Liver (tissue), 9 donors: Measurements from ENCODE around the gene LCN2. TPM values are rescaled to one million over a fixed set of nuclear protein-coding genes. Genes with fewer than 3 reads are reported as not detected.

ENCODE experiments used
- DNase-seq: peaks from one replicate; pipeline ENCODE4 v3.0.0-alpha.2; 2017; ENCODE audit warnings: low spot score
- H3K27ac ChIP-seq, 2 donors: one replicate each; pipeline ENCODE4 v1.7.0; 2013; ENCODE audit warnings: inconsistent platforms in 2 of 2, low read length in 2 of 2, control low read depth in 1 of 2, low read depth in 1 of 2, mild to moderate bottlenecking in 1 of 2
- H3K27me3 ChIP-seq, 4 donors: one replicate each; pipeline versions ENCODE4 v1.6.1 to v1.7.0; 2013; ENCODE audit warnings: low read length in 3 of 4, inconsistent platforms in 1 of 4, mild to moderate bottlenecking in 1 of 4, moderate library complexity in 1 of 4; ENCODE audit not compliant: control insufficient read depth in 4 of 4, insufficient read depth in 4 of 4
- H3K36me3 ChIP-seq, 4 donors: one replicate each; pipeline versions ENCODE4 v1.6.1 to v1.7.0; 2013; ENCODE audit warnings: low read length in 3 of 4, mild to moderate bottlenecking in 3 of 4, low read depth in 1 of 4, moderate library complexity in 1 of 4; ENCODE audit not compliant: control insufficient read depth in 4 of 4, insufficient read depth in 3 of 4
- H3K4me1 ChIP-seq, 4 donors: one replicate each; pipeline versions ENCODE4 v1.6.1 to v1.7.0; 2013; ENCODE audit warnings: low read length in 3 of 4, mild to moderate bottlenecking in 3 of 4, moderate library complexity in 1 of 4; ENCODE audit not compliant: control insufficient read depth in 4 of 4, insufficient read depth in 4 of 4
- H3K4me3 ChIP-seq, 3 donors: one replicate each; pipeline versions ENCODE4 v1.6.1 to v1.7.0; 2013; ENCODE audit warnings: low read length in 3 of 3, control low read depth in 1 of 3, low read depth in 1 of 3, mild to moderate bottlenecking in 1 of 3
- H3K9ac ChIP-seq, 2 donors: one replicate each; pipeline ENCODE4 v1.7.0; 2013; ENCODE audit warnings: low read length in 2 of 2, mild to moderate bottlenecking in 2 of 2, moderate library complexity in 2 of 2, control low read depth in 1 of 2, low read depth in 1 of 2
- H3K9me3 ChIP-seq, 4 donors: one replicate each; pipeline versions ENCODE4 v1.6.1 to v1.7.0; 2013; ENCODE audit warnings: low read length in 3 of 4; ENCODE audit not compliant: control insufficient read depth in 4 of 4
- EGR1 ChIP-seq, 2 donors: IDR thresholded peaks; 2 replicates each; pipeline ENCODE4 v1.6.1; 2016 to 2018; ENCODE audit warnings: antibody characterized with exemption in 2 of 2, low read depth in 2 of 2
- FOXA1 ChIP-seq: IDR thresholded peaks from 2 replicates; pipeline ENCODE4 v1.6.1; 2016; ENCODE audit warnings: antibody characterized with exemption
- FOXA2 ChIP-seq: IDR thresholded peaks from 2 replicates; pipeline ENCODE4 v1.6.1; 2016; ENCODE audit warnings: antibody characterized with exemption
- GABPA ChIP-seq, 2 donors: IDR thresholded peaks in 1 of 2; conservative IDR thresholded peaks in 1 of 2; 2 replicates each; pipeline ENCODE4 v1.6.1; 2016; ENCODE audit warnings: antibody characterized with exemption in 2 of 2, mild to moderate bottlenecking in 1 of 2, moderate library complexity in 1 of 2
- HNF4A ChIP-seq, 2 donors: conservative IDR thresholded peaks; 2 replicates each; pipeline ENCODE4 v1.6.1; 2016; ENCODE audit warnings: antibody characterized with exemption in 2 of 2, mild to moderate bottlenecking in 2 of 2
- HNF4G ChIP-seq: IDR thresholded peaks from 2 replicates; pipeline ENCODE4 v1.6.1; 2016; ENCODE audit warnings: antibody characterized with exemption
- JUND ChIP-seq, 2 donors: IDR thresholded peaks; 2 replicates each; pipeline ENCODE4 v1.6.1; 2016; ENCODE audit warnings: antibody characterized with exemption in 2 of 2
- NR2F2 ChIP-seq: IDR thresholded peaks from 2 replicates; pipeline ENCODE4 v1.6.1; 2016; ENCODE audit warnings: antibody characterized with exemption
- RAD21 ChIP-seq, 2 donors: IDR thresholded peaks; 2 replicates each; pipeline ENCODE4 v1.6.1; 2016; ENCODE audit warnings: antibody characterized with exemption in 2 of 2, mild to moderate bottlenecking in 2 of 2
- RXRA ChIP-seq, 2 donors: IDR thresholded peaks; 2 replicates each; pipeline ENCODE4 v1.6.1; 2017 to 2018; ENCODE audit warnings: antibody characterized with exemption in 2 of 2, mild to moderate bottlenecking in 1 of 2
- SP1 ChIP-seq: IDR thresholded peaks from 2 replicates; pipeline ENCODE4 v1.6.1; 2018; ENCODE audit warnings: antibody characterized with exemption, mild to moderate bottlenecking
- TAF1 ChIP-seq: conservative IDR thresholded peaks from 2 replicates; pipeline ENCODE4 v1.6.1; 2016; ENCODE audit warnings: antibody characterized with exemption, mild to moderate bottlenecking
- YY1 ChIP-seq: IDR thresholded peaks from 2 replicates; pipeline ENCODE4 v1.6.1; 2016; ENCODE audit warnings: antibody characterized with exemption, mild to moderate bottlenecking
- WGBS: extraction: QIAGEN DNeasy Blood & Tissue Kit; methylation state at CpG from one replicate; pipeline ENCODE4 v1.1.7; 2013; 5-methylcytosine and 5-hydroxymethylcytosine counted together
- polyA plus RNA-seq, 2 donors: library from polyadenylated mRNA; stranded (reverse) in 1 of 2; unstranded in 1 of 2; fragments of 200-250 nt in 1 of 2; fragments of >200 nt in 1 of 2; fragmentation: Nextera tagmentation in 1 of 2; extraction: Ambion mirVana in 1 of 2; gene quantifications; one replicate each; pipeline versions ENCODE4 v1.2.1 to v1.2.3, GENCODE V29; 2013 to 2015
- total RNA-seq, 2 donors: library from RNA; depleted of rRNA; stranded (reverse); fragments of >200 nt; gene quantifications; one replicate each; pipeline ENCODE4 v1.2.3, GENCODE V29; 2014
- TF ChIP-seq, protein P1 (sequence below): fragments of 150-350 bp; IDR thresholded peaks from 2 replicates; pipeline ENCODE4 v1.5.1; 2017; ENCODE audit warnings: improper control_type of control experiment, low read depth, low read length; ENCODE audit not compliant: missing input control
- TF ChIP-seq, protein P2 (sequence below): IDR thresholded peaks from 2 replicates; pipeline ENCODE4 v1.6.1; 2016; ENCODE audit warnings: antibody characterized with exemption, mild to moderate bottlenecking
- TF ChIP-seq, protein P3 (sequence below): IDR thresholded peaks from 2 replicates; pipeline ENCODE4 v1.6.1; 2016; ENCODE audit warnings: antibody characterized with exemption
- TF ChIP-seq, protein P4 (sequence below): IDR thresholded peaks from 2 replicates; pipeline ENCODE4 v1.6.1; 2016; ENCODE audit warnings: antibody characterized with exemption
- TF ChIP-seq, protein P5 (sequence below): IDR thresholded peaks from 2 replicates; pipeline ENCODE4 v1.6.1; 2016; ENCODE audit warnings: antibody characterized with exemption
- donor health status: healthy.
- donor health status: healthy.
- donor health status: healthy.
- donor health status: healthy.
- donor health status: healthy.

Gene LCN2
- total and polyA plus RNA-seq, 4 donors: 7.0 to 64.5 (median 10.4) TPM

DNA sequence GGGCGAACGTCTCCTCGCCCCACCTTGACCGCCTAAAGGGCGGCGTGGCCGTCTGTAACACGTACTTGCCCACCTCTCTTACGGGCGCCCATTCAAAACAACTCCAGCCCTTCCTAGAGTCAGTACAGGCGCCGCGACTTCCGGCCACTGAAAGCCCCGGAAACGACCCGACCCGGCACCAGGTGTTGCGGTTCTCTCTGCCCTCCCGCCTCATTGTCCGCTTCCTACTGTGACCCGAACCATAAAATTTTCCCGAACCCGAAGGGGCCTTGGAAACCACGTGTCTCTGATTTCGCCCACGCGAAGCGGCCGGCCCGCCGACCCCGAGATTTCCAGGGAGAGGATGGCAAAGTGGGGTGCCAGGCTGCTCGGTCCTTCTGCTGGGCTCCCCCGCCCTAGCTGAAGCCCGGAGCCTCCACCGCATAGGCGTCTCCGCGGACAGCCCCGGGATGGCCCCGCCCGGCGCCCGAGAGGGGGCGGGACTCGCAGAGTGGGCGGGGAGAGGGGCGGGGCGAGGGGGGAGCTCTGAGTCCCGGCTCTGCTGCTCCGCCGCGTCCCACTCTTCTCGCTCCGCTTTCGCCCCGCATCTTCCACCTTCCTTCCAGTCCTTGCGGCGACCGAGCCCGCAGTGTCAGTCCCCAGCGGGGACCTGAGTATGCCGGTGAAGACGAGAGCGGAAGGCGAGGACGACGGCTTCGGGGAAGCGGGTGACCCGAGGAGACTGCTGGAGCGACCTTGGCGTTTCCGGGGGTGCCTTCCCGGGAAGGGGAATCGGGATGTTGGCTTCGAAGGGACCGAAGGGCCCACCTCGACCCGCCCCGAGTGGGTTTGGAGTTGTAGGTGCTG is 21.0 kb upstream of the LCN2 start:
- H3K4me3 ChIP-seq: peak overlapping the region; percentile 88 to 96 (median 95)
- peaks cover 0 to 2% (median 2%) of the 10 kb centered on the region in 4 donors for H3K36me3 ChIP-seq
- peak overlapping the region; percentile 92 to 93 for H3K9ac ChIP-seq
- TF ChIP-seq JUND (IDR thresholded peaks at IDR 0.05): no peak
- TF ChIP-seq FOXA1: no peak
- TF ChIP-seq YY1: no peak
- no peak for TF ChIP-seq FOXA2
- peak; percentile 72 to 81 for TF ChIP-seq GABPA (IDR thresholded peaks at IDR 0.05 in 1 of 2, conservative IDR thresholded peaks at IDR 0.05 in 1 of 2)
- TF ChIP-seq HNF4A (conservative IDR thresholded peaks at IDR 0.05): peak in 1 of 2 donors; percentile 10
- TF ChIP-seq, protein P1, sequence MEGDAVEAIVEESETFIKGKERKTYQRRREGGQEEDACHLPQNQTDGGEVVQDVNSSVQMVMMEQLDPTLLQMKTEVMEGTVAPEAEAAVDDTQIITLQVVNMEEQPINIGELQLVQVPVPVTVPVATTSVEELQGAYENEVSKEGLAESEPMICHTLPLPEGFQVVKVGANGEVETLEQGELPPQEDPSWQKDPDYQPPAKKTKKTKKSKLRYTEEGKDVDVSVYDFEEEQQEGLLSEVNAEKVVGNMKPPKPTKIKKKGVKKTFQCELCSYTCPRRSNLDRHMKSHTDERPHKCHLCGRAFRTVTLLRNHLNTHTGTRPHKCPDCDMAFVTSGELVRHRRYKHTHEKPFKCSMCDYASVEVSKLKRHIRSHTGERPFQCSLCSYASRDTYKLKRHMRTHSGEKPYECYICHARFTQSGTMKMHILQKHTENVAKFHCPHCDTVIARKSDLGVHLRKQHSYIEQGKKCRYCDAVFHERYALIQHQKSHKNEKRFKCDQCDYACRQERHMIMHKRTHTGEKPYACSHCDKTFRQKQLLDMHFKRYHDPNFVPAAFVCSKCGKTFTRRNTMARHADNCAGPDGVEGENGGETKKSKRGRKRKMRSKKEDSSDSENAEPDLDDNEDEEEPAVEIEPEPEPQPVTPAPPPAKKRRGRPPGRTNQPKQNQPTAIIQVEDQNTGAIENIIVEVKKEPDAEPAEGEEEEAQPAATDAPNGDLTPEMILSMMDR: no peak
- TF ChIP-seq, protein P2, sequence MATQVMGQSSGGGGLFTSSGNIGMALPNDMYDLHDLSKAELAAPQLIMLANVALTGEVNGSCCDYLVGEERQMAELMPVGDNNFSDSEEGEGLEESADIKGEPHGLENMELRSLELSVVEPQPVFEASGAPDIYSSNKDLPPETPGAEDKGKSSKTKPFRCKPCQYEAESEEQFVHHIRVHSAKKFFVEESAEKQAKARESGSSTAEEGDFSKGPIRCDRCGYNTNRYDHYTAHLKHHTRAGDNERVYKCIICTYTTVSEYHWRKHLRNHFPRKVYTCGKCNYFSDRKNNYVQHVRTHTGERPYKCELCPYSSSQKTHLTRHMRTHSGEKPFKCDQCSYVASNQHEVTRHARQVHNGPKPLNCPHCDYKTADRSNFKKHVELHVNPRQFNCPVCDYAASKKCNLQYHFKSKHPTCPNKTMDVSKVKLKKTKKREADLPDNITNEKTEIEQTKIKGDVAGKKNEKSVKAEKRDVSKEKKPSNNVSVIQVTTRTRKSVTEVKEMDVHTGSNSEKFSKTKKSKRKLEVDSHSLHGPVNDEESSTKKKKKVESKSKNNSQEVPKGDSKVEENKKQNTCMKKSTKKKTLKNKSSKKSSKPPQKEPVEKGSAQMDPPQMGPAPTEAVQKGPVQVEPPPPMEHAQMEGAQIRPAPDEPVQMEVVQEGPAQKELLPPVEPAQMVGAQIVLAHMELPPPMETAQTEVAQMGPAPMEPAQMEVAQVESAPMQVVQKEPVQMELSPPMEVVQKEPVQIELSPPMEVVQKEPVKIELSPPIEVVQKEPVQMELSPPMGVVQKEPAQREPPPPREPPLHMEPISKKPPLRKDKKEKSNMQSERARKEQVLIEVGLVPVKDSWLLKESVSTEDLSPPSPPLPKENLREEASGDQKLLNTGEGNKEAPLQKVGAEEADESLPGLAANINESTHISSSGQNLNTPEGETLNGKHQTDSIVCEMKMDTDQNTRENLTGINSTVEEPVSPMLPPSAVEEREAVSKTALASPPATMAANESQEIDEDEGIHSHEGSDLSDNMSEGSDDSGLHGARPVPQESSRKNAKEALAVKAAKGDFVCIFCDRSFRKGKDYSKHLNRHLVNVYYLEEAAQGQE: no peak
- TF ChIP-seq SP1: peak; percentile 53
- TF ChIP-seq HNF4G: no peak
- TF ChIP-seq, protein P3, sequence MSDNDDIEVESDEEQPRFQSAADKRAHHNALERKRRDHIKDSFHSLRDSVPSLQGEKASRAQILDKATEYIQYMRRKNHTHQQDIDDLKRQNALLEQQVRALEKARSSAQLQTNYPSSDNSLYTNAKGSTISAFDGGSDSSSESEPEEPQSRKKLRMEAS: peak; percentile 82
- TF ChIP-seq RXRA (IDR thresholded peaks at IDR 0.05): peak in 1 of 2 donors; percentile 44
- TF ChIP-seq, protein P4, sequence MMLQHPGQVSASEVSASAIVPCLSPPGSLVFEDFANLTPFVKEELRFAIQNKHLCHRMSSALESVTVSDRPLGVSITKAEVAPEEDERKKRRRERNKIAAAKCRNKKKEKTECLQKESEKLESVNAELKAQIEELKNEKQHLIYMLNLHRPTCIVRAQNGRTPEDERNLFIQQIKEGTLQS: no peak
- no peak for TF ChIP-seq RAD21 (IDR thresholded peaks at IDR 0.05)
- peak; percentile 93 to 96 for TF ChIP-seq EGR1 (IDR thresholded peaks at IDR 0.05; ENCODE audit: low read depth in 2 of 2)
- TF ChIP-seq NR2F2: no peak
- TF ChIP-seq, protein P5, sequence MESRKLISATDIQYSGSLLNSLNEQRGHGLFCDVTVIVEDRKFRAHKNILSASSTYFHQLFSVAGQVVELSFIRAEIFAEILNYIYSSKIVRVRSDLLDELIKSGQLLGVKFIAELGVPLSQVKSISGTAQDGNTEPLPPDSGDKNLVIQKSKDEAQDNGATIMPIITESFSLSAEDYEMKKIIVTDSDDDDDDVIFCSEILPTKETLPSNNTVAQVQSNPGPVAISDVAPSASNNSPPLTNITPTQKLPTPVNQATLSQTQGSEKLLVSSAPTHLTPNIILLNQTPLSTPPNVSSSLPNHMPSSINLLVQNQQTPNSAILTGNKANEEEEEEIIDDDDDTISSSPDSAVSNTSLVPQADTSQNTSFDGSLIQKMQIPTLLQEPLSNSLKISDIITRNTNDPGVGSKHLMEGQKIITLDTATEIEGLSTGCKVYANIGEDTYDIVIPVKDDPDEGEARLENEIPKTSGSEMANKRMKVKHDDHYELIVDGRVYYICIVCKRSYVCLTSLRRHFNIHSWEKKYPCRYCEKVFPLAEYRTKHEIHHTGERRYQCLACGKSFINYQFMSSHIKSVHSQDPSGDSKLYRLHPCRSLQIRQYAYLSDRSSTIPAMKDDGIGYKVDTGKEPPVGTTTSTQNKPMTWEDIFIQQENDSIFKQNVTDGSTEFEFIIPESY: no peak
- no peak for TF ChIP-seq TAF1
- H3K27ac ChIP-seq: peak overlapping the region; percentile 98 to 99
- DNase-seq: peak; percentile 90
- under 1% methylated on average over 82 of the region's 82 CpGs for WGBS
- no peaks in the 10 kb centered on the region for H3K27me3 ChIP-seq
- peaks cover 13 to 34% (median 23%) of the 10 kb centered on the region in 4 donors for H3K4me1 ChIP-seq
- H3K9me3 ChIP-seq: no peaks in the 10 kb centered on the region
